Parathyroid adenoma (tissue), 2 donors: ENCODE data around the gene SERPINI1.
A peak's percentile ranks its signal among the peaks of the same experiment; 100 is the strongest.

Source experiments
- H2AFZ ChIP-seq: fragments of 300-600 bp; sonication (generic); one replicate; pipeline ENCODE4 v1.7.0; 2017; ENCODE audit warnings: antibody characterized with exemption, mild to moderate bottlenecking
- H3K27ac ChIP-seq: fragments of 300-600 bp; sonication (generic); one replicate; pipeline ENCODE4 v1.7.0; 2017
- H3K27me3 ChIP-seq: fragments of 300-600 bp; sonication (generic); one replicate; pipeline ENCODE4 v1.7.0; 2017; ENCODE audit warnings: low read length; ENCODE audit not compliant: control insufficient read depth, insufficient read depth
- H3K36me3 ChIP-seq: fragments of 300-600 bp; sonication (generic); one replicate; pipeline ENCODE4 v1.7.0; 2017; ENCODE audit warnings: low read length; ENCODE audit not compliant: control insufficient read depth, insufficient read depth
- H3K4me1 ChIP-seq: fragments of 300-600 bp; sonication (generic); one replicate; pipeline ENCODE4 v1.7.0; 2017; ENCODE audit warnings: control low read depth
- H3K4me2 ChIP-seq: fragments of 300-600 bp; sonication (generic); one replicate; pipeline ENCODE4 v1.7.0; 2017; ENCODE audit warnings: low read length
- H3K4me3 ChIP-seq: fragments of 300-600 bp; sonication (generic); one replicate; pipeline ENCODE4 v1.7.0; 2017; ENCODE audit warnings: low read depth, low read length
- H3K79me2 ChIP-seq: fragments of 300-600 bp; sonication (generic); one replicate; pipeline ENCODE4 v1.7.0; 2017; ENCODE audit warnings: control low read depth
- H3K9ac ChIP-seq: fragments of 300-600 bp; sonication (generic); one replicate; pipeline ENCODE4 v1.7.0; 2017; ENCODE audit warnings: mild to moderate bottlenecking
- H3K9me3 ChIP-seq: fragments of 300-600 bp; sonication (generic); one replicate; pipeline ENCODE4 v1.7.0; 2017; ENCODE audit warnings: low read length; ENCODE audit not compliant: control insufficient read depth
- CTCF ChIP-seq: fragments of 300-600 bp; sonication (generic); IDR thresholded peaks from one replicate; pipeline ENCODE4 v1.7.0; 2017; ENCODE audit warnings: antibody characterized with exemption, mild to moderate bottlenecking
- donor health status: primary hyperparathyroidism.

SERPINI1 gene

GRCh38 chr3:167736264-167736787 is 805 bp downstream of the SERPINI1 start:
- Histone ChIP-seq H3K27ac (peak overlapping the region; percentile 74), H3K9me3 (no peaks in the 10 kb centered on the region), H3K4me1 (peaks cover 6% of the 10 kb centered on the region), H3K4me2 (peak overlapping the region; percentile 68), H3K79me2 (peaks cover 28% of the 10 kb centered on the region), H3K9ac (no peak overlapping the region), H3K36me3 (no peaks in the 10 kb centered on the region), H3K4me3 (peak overlapping the region; percentile 90), H3K27me3 (no peaks in the 10 kb centered on the region), H2AFZ (peak overlapping the region; percentile 96)
- no peak for TF ChIP-seq CTCF

- Histone ChIP-seq H3K27ac (no peak overlapping the region), H3K27me3 (no peaks in the 10 kb centered on the region), H3K9me3 (no peaks in the 10 kb centered on the region), H3K4me2 (no peak overlapping the region), H3K79me2 (peaks cover 22% of the 10 kb centered on the region), H3K4me1 (peaks cover 6% of the 10 kb centered on the region), H3K4me3 (no peak overlapping the region), H2AFZ (no peak overlapping the region), H3K9ac (no peak overlapping the region), H3K36me3 (no peaks in the 10 kb centered on the region)
- TF ChIP-seq CTCF, result no peak
Measured at GRCh38 chr3:167736997-167737396, 1.5 kb downstream of the SERPINI1 start.

GRCh38 chr3:167738037-167738436 is 2.5 kb downstream of the SERPINI1 start:
- Histone ChIP-seq H3K79me2 (peaks cover 13% of the 10 kb centered on the region), H2AFZ (no peak overlapping the region), H3K4me2 (no peak overlapping the region), H3K9me3 (no peaks in the 10 kb centered on the region), H3K27ac (no peak overlapping the region), H3K4me1 (peaks cover 5% of the 10 kb centered on the region), H3K27me3 (no peaks in the 10 kb centered on the region), H3K4me3 (no peak overlapping the region), H3K9ac (no peak overlapping the region), H3K36me3 (no peaks in the 10 kb centered on the region)
- no peak for TF ChIP-seq CTCF

- Histone ChIP-seq H3K27me3 (no peaks in the 10 kb centered on the region), H2AFZ (no peak overlapping the region), H3K79me2 (peaks cover 2% of the 10 kb centered on the region), H3K27ac (no peak overlapping the region), H3K36me3 (no peaks in the 10 kb centered on the region), H3K4me1 (no peaks in the 10 kb centered on the region), H3K4me2 (no peak overlapping the region), H3K4me3 (no peak overlapping the region), H3K9ac (no peak overlapping the region), H3K9me3 (no peaks in the 10 kb centered on the region)
- no peak for TF ChIP-seq CTCF
Measured at GRCh38 chr3:167739190-167739810, 3.8 kb downstream of the SERPINI1 start.
